Astrocyte (in vitro differentiated cells and primary cell): ENCODE measurements around the gene CARD11.

Source experiments
- CTCF ChIP-seq: IDR thresholded peaks from 2 replicates; pipeline ENCODE4 v1.5.1; 2011; ENCODE audit warnings: low read depth, mild to moderate bottlenecking, inconsistent platforms, low read length, moderate library complexity; ENCODE audit not compliant: insufficient read depth
- EZH2 ChIP-seq: IDR thresholded peaks from 2 replicates; pipeline ENCODE4 v1.6.1; 2012; ENCODE audit warnings: mild to moderate bottlenecking, low read length, inconsistent platforms; ENCODE audit not compliant: insufficient read depth

GRCh38 chr7:3010161-3010560, 33.5 kb downstream of the CARD11 start:
- no peak for TF ChIP-seq CTCF
- no peak for TF ChIP-seq EZH2
